GM12801 (cell line): ENCODE measurements around the gene PTPRK.

Source experiments
- TF ChIP-seq, protein P1 (sequence below): IDR thresholded peaks from one replicate; pipeline ENCODE4 v1.5.1; 2011; ENCODE audit warnings: control low read depth; ENCODE audit not compliant: insufficient read length; ENCODE audit errors: extremely low read depth

The PTPRK gene

DNA sequence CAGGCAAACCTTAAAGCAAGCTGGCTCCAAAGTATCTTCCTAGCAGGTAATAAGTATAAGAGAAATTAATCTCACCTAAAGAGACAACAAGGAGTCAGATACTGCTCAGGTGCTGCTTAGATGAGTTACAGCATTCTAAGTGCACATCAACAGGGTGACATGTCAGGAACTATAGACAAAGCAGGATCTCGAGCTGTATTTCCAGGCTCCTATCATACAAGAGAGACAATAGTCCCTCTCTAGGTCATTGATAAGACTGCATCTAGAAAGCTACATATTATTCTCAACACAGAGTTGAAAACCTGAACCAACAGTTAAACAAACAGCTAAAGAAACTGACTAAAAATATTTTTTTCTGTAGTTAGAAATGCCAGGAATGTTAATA, 3.9 kb downstream of the PTPRK start:
- TF ChIP-seq, protein P1, sequence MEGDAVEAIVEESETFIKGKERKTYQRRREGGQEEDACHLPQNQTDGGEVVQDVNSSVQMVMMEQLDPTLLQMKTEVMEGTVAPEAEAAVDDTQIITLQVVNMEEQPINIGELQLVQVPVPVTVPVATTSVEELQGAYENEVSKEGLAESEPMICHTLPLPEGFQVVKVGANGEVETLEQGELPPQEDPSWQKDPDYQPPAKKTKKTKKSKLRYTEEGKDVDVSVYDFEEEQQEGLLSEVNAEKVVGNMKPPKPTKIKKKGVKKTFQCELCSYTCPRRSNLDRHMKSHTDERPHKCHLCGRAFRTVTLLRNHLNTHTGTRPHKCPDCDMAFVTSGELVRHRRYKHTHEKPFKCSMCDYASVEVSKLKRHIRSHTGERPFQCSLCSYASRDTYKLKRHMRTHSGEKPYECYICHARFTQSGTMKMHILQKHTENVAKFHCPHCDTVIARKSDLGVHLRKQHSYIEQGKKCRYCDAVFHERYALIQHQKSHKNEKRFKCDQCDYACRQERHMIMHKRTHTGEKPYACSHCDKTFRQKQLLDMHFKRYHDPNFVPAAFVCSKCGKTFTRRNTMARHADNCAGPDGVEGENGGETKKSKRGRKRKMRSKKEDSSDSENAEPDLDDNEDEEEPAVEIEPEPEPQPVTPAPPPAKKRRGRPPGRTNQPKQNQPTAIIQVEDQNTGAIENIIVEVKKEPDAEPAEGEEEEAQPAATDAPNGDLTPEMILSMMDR: no peak

DNA sequence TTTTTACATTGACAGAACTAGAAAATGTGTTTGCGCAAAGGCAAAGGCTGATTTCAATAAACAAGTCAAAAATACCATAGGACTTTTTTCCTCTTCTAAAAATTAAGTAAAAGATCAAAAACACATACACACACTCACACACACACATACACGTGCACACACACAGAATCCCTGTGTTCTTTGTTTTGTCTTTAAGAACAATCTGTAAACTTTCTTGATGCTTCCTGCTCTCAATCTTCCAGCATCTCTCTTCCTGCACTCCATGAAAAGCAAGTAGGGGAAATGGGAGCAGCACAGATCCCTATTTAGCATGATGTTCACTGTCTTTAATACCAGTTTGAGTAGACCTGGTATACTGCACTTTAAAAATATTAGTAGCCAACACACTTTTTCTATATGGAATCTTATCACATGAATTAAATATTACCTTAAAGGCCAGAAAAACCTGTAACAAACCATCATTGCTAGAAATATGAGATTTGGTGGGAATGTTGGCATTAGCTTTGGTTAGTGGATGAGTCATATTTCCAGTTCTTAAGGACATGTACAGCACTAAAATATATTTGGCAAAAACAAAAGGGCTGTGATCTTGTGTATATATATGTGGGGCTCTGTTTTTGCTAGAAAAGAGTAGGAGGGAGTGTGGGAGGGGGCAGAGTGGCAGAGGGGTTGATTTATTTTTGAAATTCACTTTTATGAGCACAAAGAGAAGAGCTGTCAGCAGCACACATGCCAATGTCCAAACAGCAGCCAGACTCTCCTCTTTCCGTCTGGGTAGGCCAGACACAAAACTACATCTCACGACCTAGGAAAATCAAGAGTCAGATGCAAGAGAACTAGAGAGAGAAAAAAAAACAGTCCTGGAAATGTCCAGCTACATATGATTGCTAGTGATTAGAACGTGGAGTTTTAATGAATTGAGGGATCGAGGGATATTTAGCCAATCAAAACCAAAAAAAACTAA, 4.6 kb downstream of the PTPRK start:
- TF ChIP-seq, protein P1: no peak

DNA sequence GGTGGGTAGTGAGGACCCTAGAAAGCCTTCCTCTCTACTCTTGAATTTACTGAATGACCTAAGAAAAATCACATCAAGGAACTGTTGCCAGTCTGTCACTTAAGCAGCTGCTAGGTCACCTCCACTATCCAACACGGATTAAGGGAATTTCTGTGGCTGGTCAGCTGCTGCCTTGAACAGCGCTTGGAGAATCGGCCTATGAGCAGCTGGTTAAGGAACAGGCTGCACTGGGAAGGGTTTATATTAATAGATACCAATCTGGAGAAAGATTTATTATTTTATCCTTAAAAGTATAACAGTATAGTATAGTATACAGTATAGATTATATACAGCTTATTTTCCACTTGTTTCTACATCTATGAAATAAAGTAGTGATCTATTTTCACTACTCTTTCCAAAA, 6.5 kb downstream of the PTPRK start:
- TF ChIP-seq, protein P1: no peak

DNA sequence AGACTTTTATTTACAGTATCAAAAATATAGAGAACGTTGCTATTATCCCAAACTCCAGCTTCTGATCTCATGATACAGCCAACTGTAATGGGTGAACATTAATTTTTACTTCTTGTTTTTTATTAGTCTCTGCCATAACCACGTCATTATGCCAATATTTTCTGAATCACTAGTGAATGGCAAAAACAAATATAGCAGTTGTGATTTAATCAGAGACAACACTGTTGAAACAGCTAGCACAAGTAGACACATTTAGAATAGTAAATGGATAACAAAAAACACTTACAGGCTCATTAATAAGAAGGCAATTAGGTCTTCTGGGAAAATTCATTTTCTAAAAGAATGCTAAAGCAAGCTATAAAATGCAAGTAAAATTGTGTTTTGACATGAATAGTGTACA, 8.1 kb downstream of the PTPRK start:
- TF ChIP-seq, protein P1: no peak

DNA sequence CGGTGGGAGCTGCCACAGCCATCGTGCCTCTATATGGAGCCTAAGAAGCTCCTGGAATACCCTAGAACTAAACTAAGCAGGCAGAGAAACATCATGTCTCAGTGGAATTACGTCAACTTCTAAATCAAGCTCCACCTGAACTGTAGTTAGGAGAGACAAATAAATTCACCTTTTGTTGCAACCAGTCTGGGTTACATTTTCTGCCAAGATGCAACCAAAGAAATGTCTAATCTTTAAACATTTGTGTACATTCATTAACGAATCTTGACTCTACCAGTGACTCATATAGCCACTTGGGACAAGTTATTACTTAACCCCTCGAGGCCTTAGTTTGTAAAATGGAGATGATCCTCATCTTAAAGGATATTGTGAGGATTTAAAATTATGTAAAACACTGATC, 8.9 kb downstream of the PTPRK start:
- TF ChIP-seq, protein P1: no peak

DNA sequence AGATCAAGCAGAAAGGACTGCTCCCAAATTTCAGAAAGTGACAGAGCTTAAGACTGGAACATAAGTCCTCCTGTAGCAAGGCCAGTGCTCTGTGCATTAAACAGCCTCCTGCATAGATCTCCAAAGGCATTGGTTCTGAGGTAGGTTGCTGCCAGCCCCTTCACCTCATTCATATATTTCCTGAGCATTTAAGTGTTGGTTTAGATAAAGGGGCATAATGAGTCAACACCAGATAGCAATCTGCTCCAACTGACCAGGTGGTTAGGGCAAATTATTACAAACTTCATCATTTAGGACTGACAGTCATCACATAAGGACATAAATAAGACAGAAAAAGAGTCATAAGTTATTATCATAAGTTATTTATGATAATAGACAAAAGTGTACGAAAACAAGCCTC, 10.7 kb downstream of the PTPRK start:
- TF ChIP-seq, protein P1: no peak

DNA sequence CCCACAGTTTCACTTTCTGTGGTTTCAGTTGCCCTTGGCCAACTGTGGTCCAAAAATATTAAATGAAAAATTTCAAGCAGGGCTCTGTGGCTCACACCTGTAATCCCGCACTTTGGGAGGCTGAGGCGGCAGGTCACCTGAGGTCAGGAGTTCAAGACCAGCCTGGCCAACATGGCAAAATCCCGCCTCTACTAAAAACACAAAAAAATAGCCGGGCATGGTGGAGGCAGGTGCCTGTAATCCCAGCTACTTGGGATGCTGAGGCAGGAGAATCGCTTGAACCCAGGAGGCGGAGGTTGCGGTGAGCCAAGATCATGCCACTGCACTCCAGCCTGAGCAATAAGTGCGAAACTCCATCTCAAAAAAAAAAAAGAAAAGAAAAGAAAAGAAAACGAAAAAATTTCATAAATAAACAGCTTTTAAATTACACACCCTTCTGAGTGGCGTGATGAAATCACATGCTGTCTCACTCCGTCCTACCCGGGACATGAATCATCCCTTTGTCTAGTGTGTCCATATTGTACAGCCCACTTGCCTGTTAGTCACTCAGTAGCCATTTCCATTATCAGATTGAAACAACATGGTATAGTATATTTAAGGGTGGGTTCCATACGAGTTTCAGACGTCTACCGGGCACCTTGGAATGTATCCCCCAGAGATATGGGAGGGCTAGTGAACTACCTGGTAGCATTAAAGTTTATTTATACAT, 11.7 kb downstream of the PTPRK start:
- TF ChIP-seq, protein P1: no peak
